ENCODE data around the gene PSMC5.
A peak's percentile ranks its signal among the peaks of the same experiment; 100 is the strongest.
"Not testable (repeated sequence)": the region's sequence is repeated elsewhere in the genome, so short reads cannot be mapped to it uniquely, and the experiment has no call there.

PSMC5 gene

DNA sequence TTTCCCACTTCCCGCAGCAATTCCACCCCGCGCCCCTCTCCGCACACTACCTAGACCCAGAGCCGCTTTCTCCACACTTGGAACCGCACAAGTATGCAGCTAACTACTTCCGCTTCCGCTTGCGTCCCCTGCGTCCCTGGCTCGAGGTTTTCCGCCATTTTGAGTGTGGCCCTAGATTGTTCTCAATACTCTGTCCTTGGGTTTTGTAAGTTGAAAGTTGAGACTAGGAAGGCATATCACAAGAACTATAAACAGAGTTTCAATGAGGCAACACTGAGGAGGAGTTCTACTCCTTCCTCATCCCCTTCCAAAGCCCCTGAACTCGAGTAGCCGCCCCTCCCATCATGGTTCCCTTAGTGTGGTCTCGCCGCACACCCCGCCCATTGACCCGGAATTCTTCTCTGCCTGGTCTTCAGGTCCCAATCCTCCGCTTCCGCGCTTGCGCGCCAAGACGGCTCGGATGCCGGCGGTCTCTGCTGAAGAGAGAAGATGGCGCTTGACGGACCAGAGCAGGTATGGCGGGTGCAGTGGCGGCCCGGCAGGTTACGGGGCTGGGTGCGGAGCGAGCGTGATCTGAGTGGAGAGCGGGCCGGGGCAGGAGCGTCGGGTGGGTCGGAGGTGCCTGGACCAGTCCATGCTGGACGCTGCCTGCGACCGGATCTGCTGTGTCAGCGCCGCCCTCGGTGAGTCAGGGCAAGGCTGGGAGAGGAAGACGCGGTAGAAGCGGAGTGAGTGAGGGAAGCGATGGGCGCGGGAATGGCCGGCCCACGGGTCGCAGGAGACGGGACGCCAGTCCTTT, at the start of gene PSMC5, which contains the start of gene FTSJ3:
Gene PSMC5 (plus strand): TSS at position 430 of the 799 bp plus-strand sequence. CDS start 60 bp downstream, at position 490.
Gene FTSJ3 (minus strand): TSS at position 662 of the 799 bp plus-strand sequence. CDS start 761 bp downstream, outside the sequence.
- peak; percentile 94 for DNase-seq

DNA sequence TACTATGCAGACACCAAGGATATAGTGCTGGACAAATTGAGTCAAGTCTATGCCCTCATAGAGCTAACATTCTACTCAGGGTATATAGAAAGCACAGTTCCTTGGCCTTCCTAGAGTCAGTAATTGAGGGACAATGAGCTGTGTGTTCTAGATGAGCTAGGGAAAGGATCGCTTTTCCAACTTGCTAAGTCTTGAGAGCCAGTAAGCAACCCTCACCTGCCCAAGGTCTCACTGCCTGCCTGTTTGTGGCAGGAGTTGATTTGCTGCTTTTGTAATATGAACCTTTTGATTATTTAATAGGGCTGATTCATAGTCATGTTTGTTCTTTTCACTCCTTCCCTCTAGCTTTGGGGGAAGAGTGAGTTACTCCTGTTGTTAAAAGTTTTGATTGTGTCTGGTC, 46.7 kb upstream of the PSMC5 start:
- no peak for DNase-seq

DNA sequence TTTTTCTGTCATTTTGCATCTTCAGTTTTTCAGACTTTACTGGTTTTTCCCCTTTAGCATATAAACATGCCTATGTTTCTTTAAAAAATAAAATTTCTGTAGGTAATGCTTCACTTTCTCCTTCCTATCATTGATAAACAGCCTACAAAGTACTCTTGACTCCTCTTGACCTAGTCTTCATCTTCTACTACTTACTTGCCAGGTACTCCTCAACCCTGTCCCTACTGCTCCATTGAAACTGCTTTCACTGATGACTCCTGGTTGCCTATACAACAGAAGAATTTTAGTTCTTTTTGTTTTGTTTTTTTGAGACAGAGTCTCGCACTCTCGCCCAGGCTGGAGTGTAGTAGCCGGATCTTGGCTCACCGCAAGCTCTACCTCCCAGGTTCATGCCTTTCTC, 46.3 kb upstream of the PSMC5 start:
- no peak for DNase-seq

- DNase-seq, result no peak
Measured at GRCh38 chr17:63783522-63783921, 43.7 kb upstream of the PSMC5 start.

GRCh38 chr17:63785556-63785955, 41.7 kb upstream of the PSMC5 start:
- DNase-seq, result no peak

DNA sequence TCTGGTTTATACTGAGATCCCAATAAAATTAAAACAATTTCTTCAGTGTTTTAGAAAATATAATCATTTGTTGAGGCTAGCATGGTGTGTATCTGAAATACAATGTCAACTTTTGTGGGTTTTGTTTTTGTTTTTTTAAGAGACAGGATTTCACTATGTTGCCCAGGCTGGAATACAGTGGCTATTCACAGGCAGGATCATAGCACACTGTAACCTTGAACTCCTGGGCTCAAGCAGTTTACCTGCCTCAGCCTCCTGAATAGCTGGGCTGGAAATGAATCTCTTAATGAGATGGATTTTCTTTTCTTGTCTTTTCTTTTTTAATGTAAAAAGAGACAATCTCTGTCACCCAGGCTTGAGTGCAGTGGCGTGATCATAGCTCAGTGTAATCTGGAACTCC, 41.1 kb upstream of the PSMC5 start:
- no peak for DNase-seq

GRCh38 chr17:63786971-63787711, 40.1 kb upstream of the PSMC5 start:
- no peak for DNase-seq

DNA sequence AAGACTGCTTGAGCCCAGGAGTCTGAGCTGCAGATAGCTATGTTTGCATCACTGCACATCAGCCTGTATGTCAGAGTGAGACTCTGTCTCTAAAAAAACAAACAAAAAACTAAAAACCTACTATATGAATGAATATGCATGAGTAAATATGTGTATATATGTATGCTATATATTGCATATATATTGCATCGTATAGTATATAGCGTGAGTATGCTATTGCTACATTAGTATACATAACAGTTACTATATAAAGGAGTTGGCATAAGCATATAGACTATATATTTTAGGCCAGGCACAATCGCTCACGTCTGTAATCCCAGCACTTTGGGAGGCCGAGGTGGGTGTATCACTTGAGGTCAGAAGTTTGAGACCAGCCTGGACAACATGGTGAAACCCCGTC, 37.2 kb upstream of the PSMC5 start:
- DNase-seq, result no peak

DNA sequence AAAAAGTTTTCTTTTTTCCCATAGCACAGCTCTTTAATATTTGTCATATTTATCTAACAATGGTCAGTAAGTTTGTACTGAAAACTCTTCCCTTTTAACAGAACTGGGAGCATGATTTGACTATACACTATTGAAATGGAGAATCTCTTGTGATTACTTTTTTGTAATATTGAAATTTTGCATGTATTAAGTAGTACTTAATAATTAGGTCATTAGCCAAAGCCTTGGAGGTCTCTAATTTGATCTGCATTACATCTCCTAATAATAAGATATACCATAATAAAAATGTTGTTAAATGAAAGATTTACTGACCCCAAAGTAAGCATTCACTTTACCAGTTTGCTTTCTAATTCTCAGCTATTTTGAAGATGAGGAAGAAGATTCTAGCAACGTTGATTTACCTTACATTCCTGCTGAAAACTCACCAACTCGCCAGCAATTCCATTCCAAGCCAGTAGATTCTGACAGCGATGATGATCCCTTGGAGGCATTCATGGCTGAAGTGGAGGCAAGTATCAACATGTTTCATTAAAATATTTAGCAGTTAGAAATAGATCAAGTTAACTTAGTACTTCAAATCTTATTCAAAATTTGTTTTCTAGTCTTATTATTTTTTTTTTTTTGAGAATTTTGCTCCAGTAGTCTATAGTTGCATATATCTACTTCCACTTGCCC, 35.0 kb upstream of the PSMC5 start:
- DNase-seq, result no peak

DNA sequence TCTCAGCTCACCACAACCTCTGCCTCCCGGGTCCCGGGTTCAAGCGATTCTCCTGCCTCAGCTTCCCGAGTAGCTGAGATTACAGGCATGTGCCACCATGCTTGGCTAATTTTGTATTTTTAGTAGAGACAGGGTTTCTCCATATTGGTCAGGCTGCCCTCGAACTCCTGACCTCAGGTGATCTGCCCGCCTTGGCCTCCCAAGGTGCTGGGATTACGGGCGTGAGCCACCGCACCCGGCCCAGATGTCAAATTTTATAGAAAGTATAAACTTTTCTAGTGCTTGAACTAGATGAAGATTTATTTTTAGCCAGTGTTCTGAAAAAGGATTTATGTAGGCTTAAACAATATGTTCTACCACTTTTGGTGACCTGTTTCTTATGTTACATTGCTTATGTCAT, 30.9 kb upstream of the PSMC5 start:
- DNase-seq, result not testable (repeated sequence)

GRCh38 chr17:63798572-63799106, 28.6 kb upstream of the PSMC5 start:
- DNase-seq, result no peak

- DNase-seq, result no peak
Measured at GRCh38 chr17:63800783-63801182, 26.4 kb upstream of the PSMC5 start.

DNA sequence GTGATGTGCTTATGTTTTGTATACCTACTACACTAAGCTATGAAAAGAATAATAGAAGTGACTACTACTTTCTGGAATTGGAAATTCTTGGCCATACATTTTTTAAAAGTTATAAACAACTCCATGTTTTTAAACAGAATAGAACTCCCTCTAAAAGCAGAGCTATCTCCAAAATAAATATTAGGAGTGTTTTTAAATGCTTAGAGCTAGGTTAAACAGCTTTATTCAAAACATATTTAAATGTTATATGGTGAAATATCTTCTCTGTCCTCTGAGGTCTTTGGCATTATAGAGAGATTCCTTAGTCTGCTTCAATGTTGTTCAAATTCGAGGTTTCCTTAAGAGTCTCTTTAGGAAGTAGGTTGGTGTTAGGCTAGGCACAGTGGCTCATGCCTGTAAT, 22.9 kb upstream of the PSMC5 start:
- DNase-seq, result no peak

DNA sequence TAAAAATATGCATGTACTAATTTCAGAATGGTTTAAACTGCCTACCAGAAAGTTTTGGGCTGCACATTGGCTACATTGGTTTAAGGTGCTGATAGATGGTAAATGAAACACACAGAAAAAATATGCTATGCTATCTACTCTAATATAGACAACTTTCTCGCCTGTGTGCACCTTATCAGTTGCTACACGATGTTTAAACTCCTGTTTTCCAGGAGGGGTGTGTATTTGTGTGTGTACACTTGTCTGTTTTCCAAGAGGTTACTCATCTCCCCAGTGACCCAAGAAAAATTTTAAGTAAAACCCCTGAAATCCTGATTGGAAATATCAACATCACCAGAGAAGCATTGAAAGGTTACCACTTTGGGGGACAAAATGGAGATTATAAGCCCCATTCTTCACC, 21.6 kb upstream of the PSMC5 start:
- DNase-seq, result no peak

DNA sequence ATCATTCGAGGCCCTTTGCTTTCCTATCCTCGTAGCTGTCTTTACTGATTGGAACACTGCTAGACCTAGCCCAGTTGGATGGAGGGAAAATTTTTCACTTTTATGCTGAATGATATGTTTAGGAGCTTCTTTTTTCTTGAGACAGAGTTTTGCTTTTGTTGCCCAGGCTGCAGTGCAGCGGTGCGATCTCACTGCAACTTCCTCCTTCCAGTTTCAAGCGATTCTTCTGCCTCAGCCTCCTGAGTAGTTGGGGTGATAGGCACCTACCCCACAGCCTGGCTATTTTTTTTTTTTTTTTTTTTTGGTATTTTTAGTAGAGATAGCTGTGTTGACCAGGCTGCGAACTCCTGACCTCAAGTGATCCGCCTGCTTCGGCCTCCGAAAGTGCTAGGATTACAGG, 17.3 kb upstream of the PSMC5 start:
- no peak for DNase-seq

- DNase-seq, result no peak
Measured at GRCh38 chr17:63816123-63816522, 11.1 kb upstream of the PSMC5 start.

DNA sequence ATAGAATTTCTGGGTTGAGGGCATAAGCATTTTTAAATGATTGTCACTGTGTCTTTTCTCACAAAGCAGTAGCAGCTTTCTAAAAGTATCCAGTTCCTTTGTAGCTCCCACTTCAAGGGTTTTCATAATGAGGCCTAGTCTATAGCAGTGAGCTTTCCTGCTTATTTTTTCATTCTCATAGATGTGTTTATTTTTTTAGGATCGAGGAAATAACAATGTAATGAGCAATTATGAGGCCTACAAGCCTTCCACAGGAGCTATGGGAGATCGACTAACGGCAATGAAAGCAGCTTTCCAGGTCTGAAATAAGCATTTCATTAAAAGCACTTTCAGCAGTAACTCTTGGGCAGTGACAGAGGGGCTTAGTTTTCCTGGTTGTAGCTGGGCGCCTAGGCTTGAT, 10.6 kb upstream of the PSMC5 start:
- DNase-seq, result no peak

DNA sequence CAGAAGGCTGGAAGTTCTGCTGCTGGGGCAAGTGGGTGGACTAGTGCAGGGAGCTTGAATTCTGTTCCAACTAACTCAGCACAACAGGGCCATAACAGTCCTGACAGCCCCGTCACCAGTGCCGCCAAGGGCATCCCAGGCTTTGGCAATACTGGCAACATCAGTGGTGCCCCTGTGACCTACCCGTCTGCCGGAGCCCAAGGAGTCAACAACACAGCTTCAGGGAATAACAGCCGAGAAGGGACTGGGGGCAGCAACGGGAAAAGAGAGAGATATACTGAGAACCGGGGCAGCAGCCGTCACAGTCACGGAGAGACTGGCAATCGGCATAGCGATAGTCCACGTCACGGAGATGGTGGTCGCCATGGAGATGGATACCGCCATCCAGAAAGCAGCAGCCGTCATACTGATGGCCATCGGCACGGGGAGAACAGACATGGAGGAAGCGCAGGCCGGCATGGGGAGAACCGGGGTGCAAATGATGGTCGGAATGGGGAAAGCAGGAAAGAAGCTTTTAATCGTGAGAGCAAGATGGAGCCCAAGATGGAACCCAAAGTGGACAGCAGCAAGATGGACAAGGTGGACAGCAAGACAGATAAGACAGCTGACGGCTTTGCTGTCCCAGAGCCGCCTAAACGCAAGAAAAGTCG, 9.4 kb upstream of the PSMC5 start:
- DNase-seq, result no peak

- no peak for DNase-seq
Measured at GRCh38 chr17:63819131-63819530, 8.1 kb upstream of the PSMC5 start.

- DNase-seq, result no peak
Measured at GRCh38 chr17:63819585-63820537, 7.4 kb upstream of the PSMC5 start.

- DNase-seq, result no peak
Measured at GRCh38 chr17:63820963-63821561, 6.2 kb upstream of the PSMC5 start.
